ENCODE data around the gene KDM4C. TPM values are rescaled to one million over a fixed set of nuclear protein-coding genes. Genes with fewer than 3 reads are reported as not detected.

Gene KDM4C
- polyA plus RNA-seq, 1 donor (not counting 4 experiments of a cell fraction or from before 2014, with no cell fraction given), result 17.2 TPM

- no peak overlapping the region for H3K27ac ChIP-seq (ENCODE audit: control insufficient read depth, insufficient read depth, low read length)
- no peaks in the 10 kb centered on the region for H4K20me1 ChIP-seq (ENCODE audit: control insufficient read depth, extremely low read depth, insufficient read depth, low read length)
- H3K4me3 ChIP-seq (ENCODE audit: control insufficient read depth in 2 of 3, extremely low read depth in 1 of 3, insufficient read depth in 2 of 3, low read depth in 1 of 3, low read length in 3 of 3), result no peak overlapping the region
- no peak for FAIRE-seq
- DNase-seq (ENCODE audit: low read depth, low spot score), result no peak
- dilution Hi-C loops (cut with MboI; ENCODE audit: extremely low pct_ligation_motif_present, low sequenced_read_pairs), result no loop called here
- no peak overlapping the region for H3K4me2 ChIP-seq (ENCODE audit: control insufficient read depth, extremely low read depth, insufficient read depth, low read depth, low read length)
- no peak overlapping the region for H3K9ac ChIP-seq (ENCODE audit: control insufficient read depth, extremely low read depth, insufficient read depth, low read length)
- peaks cover 5 to 6% of the 10 kb centered on the region in 2 experiments for H3K36me3 ChIP-seq (ENCODE audit: control insufficient read depth in 2 of 2, extremely low read depth in 1 of 2, insufficient read depth in 2 of 2, low read length in 2 of 2)
- H3K9me1 ChIP-seq (ENCODE audit: control insufficient read depth, extremely low read depth, insufficient read depth, low read length), result no peaks in the 10 kb centered on the region
- TF ChIP-seq EZH2 (IDR thresholded peaks at IDR 0.05; ENCODE audit: low read length), result no peak
- no peak for TF ChIP-seq CTCF (optimal IDR thresholded peaks at IDR 0.05 in 1 of 3, IDR thresholded peaks at IDR 0.05 in 1 of 3, conservative IDR thresholded peaks at IDR 0.05 in 1 of 3; ENCODE audit: extremely low read depth in 1 of 3, insufficient read depth in 2 of 3, low read length in 3 of 3)
- H3K4me1 ChIP-seq (ENCODE audit: control insufficient read depth, extremely low read depth, insufficient read depth, low read length), result no peaks in the 10 kb centered on the region
- no peaks in the 10 kb centered on the region for H3K79me2 ChIP-seq (ENCODE audit: control insufficient read depth, insufficient read depth, low read length)
- H2AFZ ChIP-seq (ENCODE audit: control insufficient read depth, low read length), result no peak overlapping the region
- H3K9me3 ChIP-seq (ENCODE audit: control insufficient read depth, low read depth, low read length), result no peaks in the 10 kb centered on the region
- no peaks in the 10 kb centered on the region for H3K27me3 ChIP-seq (ENCODE audit: control insufficient read depth, extremely low read depth, insufficient read depth, low read length)
These were observed 413.8 kb downstream of the KDM4C start for GRCh38 chr9:7171396-7172153.

GRCh38 chr9:7172154-7173115 is 414.7 kb downstream of the KDM4C start:
- dilution Hi-C loops (cut with MboI; ENCODE audit: extremely low pct_ligation_motif_present, low sequenced_read_pairs), result no loop called here
- H3K4me3 ChIP-seq (ENCODE audit: control insufficient read depth in 2 of 3, extremely low read depth in 1 of 3, insufficient read depth in 2 of 3, low read depth in 1 of 3, low read length in 3 of 3), result no peak overlapping the region
- TF ChIP-seq EZH2 (IDR thresholded peaks at IDR 0.05; ENCODE audit: low read length) (no peak), CTCF (optimal IDR thresholded peaks at IDR 0.05 in 1 of 3, IDR thresholded peaks at IDR 0.05 in 1 of 3, conservative IDR thresholded peaks at IDR 0.05 in 1 of 3; ENCODE audit: extremely low read depth in 1 of 3, insufficient read depth in 2 of 3, low read length in 3 of 3) (no peak)
- H3K27ac ChIP-seq (ENCODE audit: control insufficient read depth, insufficient read depth, low read length), result no peak overlapping the region
- H2AFZ ChIP-seq (ENCODE audit: control insufficient read depth, low read length), result no peak overlapping the region
- no peak overlapping the region for H3K9ac ChIP-seq (ENCODE audit: control insufficient read depth, extremely low read depth, insufficient read depth, low read length)
- no peaks in the 10 kb centered on the region for H3K27me3 ChIP-seq (ENCODE audit: control insufficient read depth, extremely low read depth, insufficient read depth, low read length)
- no peaks in the 10 kb centered on the region for H4K20me1 ChIP-seq (ENCODE audit: control insufficient read depth, extremely low read depth, insufficient read depth, low read length)
- H3K9me1 ChIP-seq (ENCODE audit: control insufficient read depth, extremely low read depth, insufficient read depth, low read length), result no peaks in the 10 kb centered on the region
- FAIRE-seq (no peak), DNase-seq (ENCODE audit: low read depth, low spot score) (no peak)
- no peaks in the 10 kb centered on the region for H3K79me2 ChIP-seq (ENCODE audit: control insufficient read depth, insufficient read depth, low read length)
- peaks cover 4% of the 10 kb centered on the region for H3K4me1 ChIP-seq (ENCODE audit: control insufficient read depth, extremely low read depth, insufficient read depth, low read length)
- no peak overlapping the region for H3K4me2 ChIP-seq (ENCODE audit: control insufficient read depth, extremely low read depth, insufficient read depth, low read depth, low read length)
- H3K9me3 ChIP-seq (ENCODE audit: control insufficient read depth, low read depth, low read length), result no peaks in the 10 kb centered on the region
- H3K36me3 ChIP-seq (ENCODE audit: control insufficient read depth in 2 of 2, extremely low read depth in 1 of 2, insufficient read depth in 2 of 2, low read length in 2 of 2), result peaks cover 5 to 6% of the 10 kb centered on the region in 2 experiments
